Coronary artery (tissue), 2 donors: ENCODE data around the gene LIG1.
A peak's percentile ranks its signal among the peaks of the same experiment; 100 is the strongest.

ENCODE experiments used
- DNase-seq: peaks from one replicate; pipeline ENCODE4 v3.0.0-alpha.2; 2017; ENCODE audit warnings: low spot score
- H3K27ac ChIP-seq, 2 donors: fragments of 200-600 bp; sonication (generic); one replicate each; pipeline ENCODE4 v1.5.1; 2016 to 2019
- H3K4me3 ChIP-seq: fragments of 200-600 bp; sonication (generic); 2 replicates; pipeline ENCODE4 v1.5.1; 2016; ENCODE audit warnings: mild to moderate bottlenecking, moderate library complexity
- CTCF ChIP-seq: fragments of 200-600 bp; sonication (generic); IDR thresholded peaks from one replicate; pipeline ENCODE4 v1.5.1; 2019; ENCODE audit warnings: antibody characterized with exemption

LIG1 gene

GRCh38 chr19:48182434-48182833 is 12.3 kb upstream of the LIG1 start:
- DNase-seq, result no peak

GRCh38 chr19:48181505-48181904 is 11.4 kb upstream of the LIG1 start:
- H3K27ac ChIP-seq, result no peak overlapping the region
- TF ChIP-seq CTCF, result no peak
- no peak for DNase-seq
- H3K4me3 ChIP-seq, result no peak overlapping the region

More at GRCh38 chr19:48182434-48182833, 12.3 kb upstream of the LIG1 start:
- Histone ChIP-seq H3K27ac (no peak overlapping the region), H3K4me3 (no peak overlapping the region)
- no peak for TF ChIP-seq CTCF

DNA sequence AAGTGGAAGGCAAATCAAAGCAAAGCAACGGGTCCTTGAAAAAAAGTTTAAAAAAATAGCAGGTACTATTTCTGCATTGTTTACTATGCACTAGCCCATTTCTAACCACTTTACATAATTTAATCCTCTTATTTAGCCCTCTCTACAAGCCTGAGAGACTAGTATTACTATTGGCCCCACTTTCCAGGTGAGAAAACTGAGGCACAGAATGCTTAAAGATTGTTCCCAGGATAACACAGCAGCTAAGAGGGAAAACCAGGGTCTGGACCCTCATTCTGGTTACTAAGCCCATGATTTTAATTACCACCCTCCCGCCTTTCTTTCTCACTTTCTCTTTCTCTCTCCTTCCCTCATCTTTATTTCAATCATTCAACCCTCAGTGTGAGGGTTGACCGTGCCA is 6.1 kb upstream of the LIG1 start:
- H3K27ac ChIP-seq, result no peak overlapping the region
- no peak for DNase-seq
- H3K4me3 ChIP-seq, result no peak overlapping the region
- no peak for TF ChIP-seq CTCF

DNA sequence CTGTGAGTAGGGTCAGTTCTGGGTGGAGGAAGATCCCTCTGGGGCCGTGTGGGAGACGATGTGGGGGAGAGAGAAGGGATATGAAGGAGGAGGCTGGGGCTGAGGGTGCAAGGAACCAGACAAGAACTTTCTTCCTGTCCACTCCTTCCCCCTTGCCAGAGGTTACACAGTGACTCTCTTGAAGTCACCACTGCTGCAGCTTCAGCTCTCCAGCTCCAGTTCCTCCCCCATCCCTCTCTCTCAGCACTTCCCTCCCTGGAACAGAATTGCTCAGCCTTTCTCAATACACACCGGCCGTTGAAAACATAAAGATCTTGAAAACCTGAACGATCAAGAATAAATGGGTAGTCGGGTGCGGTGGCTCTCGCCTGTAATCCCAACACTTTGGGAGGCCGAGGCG is 5.4 kb upstream of the LIG1 start:
- no peak for TF ChIP-seq CTCF
- H3K27ac ChIP-seq, result no peak overlapping the region
- no peak overlapping the region for H3K4me3 ChIP-seq
- DNase-seq, result no peak

DNA sequence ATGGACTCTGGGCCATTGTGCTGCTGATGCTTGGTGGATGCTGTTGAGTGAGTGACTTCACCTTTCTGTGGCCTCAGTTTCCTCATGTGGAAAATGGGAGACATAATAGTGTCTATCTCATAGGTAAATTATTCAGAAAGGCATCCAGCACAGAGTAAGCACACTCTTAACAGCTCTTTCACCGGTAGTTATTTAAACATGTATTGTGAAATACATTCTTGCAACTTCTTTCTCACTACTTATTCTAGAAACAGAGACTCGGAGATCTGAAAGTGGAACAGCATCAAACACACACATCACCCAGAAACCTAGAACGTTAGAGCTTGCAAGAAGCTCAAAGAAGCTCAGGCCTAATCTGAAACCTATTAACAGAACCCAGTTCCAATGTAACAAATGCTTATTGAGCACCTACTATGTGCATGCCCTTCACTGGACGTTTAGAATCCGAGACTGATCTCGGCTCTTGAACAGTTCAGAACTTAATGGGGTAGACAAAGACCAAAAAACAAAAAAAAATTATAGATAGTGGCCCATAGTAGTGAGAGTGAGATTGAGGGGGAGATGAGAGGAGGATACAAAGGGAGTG is 4.4 kb upstream of the LIG1 start:
- TF ChIP-seq CTCF, result no peak
- DNase-seq, result no peak

GRCh38 chr19:48171710-48172109 is 1.6 kb upstream of the LIG1 start:
- TF ChIP-seq CTCF, result no peak
- Histone ChIP-seq H3K4me3 (no peak overlapping the region), H3K27ac (no peak overlapping the region)
- no peak for DNase-seq

More for the DNA sequence above, 4.4 kb upstream of the LIG1 start:
- Histone ChIP-seq H3K4me3 (no peak overlapping the region), H3K27ac (no peak overlapping the region)

GRCh38 chr19:48170817-48171347 is 738 bp upstream of the LIG1 start:
- TF ChIP-seq CTCF, result no peak
- DNase-seq, result no peak
- Histone ChIP-seq H3K4me3 (peak overlapping the region; percentile 86), H3K27ac (peak overlapping the region; percentile 76 to 96)
